ENCODE results near the gene CENPU. TPM values are rescaled to one million over a fixed set of nuclear protein-coding genes. Genes with fewer than 3 reads are reported as not detected.

Gene CENPU
- total RNA-seq, 1 donor from 2014 or later: 76.6 TPM

- H3K36me3 Mint-ChIP-seq (ENCODE audit: low read depth): no peaks in the 10 kb centered on the region
- H3K27ac Mint-ChIP-seq (ENCODE audit: unreplicated experiment): no peak overlapping the region
- no peak for TF ChIP-seq CTCF (conservative IDR thresholded peaks at IDR 0.05)
- no peak overlapping the region for H3K4me3 Mint-ChIP-seq
- no peaks in the 10 kb centered on the region for H3K9me3 Mint-ChIP-seq
- H3K27me3 Mint-ChIP-seq (ENCODE audit: low read depth): no peaks in the 10 kb centered on the region
- peaks cover 10% of the 10 kb centered on the region for H3K4me1 Mint-ChIP-seq
- DNase-seq (ENCODE audit: low read depth, low spot score): no peak
Observed at GRCh38 chr4:184766446-184766845, 32.5 kb upstream of the CENPU start.

GRCh38 chr4:184765473-184766340 is 31.8 kb upstream of the CENPU start:
- no peaks in the 10 kb centered on the region for H3K9me3 Mint-ChIP-seq
- H3K4me3 Mint-ChIP-seq: no peak overlapping the region
- TF ChIP-seq CTCF (conservative IDR thresholded peaks at IDR 0.05): no peak
- H3K27me3 Mint-ChIP-seq (ENCODE audit: low read depth): no peaks in the 10 kb centered on the region
- no peak for DNase-seq (ENCODE audit: low read depth, low spot score)
- no peaks in the 10 kb centered on the region for H3K36me3 Mint-ChIP-seq (ENCODE audit: low read depth)
- peaks cover 10% of the 10 kb centered on the region for H3K4me1 Mint-ChIP-seq
- H3K27ac Mint-ChIP-seq (ENCODE audit: unreplicated experiment): peak overlapping the region; percentile 14

- Mint-ChIP-seq H3K27me3 (ENCODE audit: low read depth) (no peaks in the 10 kb centered on the region), H3K4me1 (peaks cover 3% of the 10 kb centered on the region), H3K9me3 (no peaks in the 10 kb centered on the region), H3K4me3 (no peak overlapping the region), H3K36me3 (ENCODE audit: low read depth) (peaks cover 4% of the 10 kb centered on the region), H3K27ac (ENCODE audit: unreplicated experiment) (no peak overlapping the region)
- no peak for TF ChIP-seq CTCF (conservative IDR thresholded peaks at IDR 0.05)
- DNase-seq (ENCODE audit: low read depth, low spot score): no peak
Observed at GRCh38 chr4:184764601-184765000, 30.7 kb upstream of the CENPU start.

GRCh38 chr4:184763150-184763780 is 29.4 kb upstream of the CENPU start:
- no peaks in the 10 kb centered on the region for H3K4me1 Mint-ChIP-seq
- no peaks in the 10 kb centered on the region for H3K9me3 Mint-ChIP-seq
- H3K4me3 Mint-ChIP-seq: no peak overlapping the region
- H3K36me3 Mint-ChIP-seq (ENCODE audit: low read depth): peaks cover 6% of the 10 kb centered on the region
- no peak for TF ChIP-seq CTCF (conservative IDR thresholded peaks at IDR 0.05)
- H3K27ac Mint-ChIP-seq (ENCODE audit: unreplicated experiment): no peak overlapping the region
- no peak for DNase-seq (ENCODE audit: low read depth, low spot score)
- no peaks in the 10 kb centered on the region for H3K27me3 Mint-ChIP-seq (ENCODE audit: low read depth)

- H3K36me3 Mint-ChIP-seq (ENCODE audit: low read depth): peaks cover 6% of the 10 kb centered on the region
- H3K27ac Mint-ChIP-seq (ENCODE audit: unreplicated experiment): no peak overlapping the region
- no peak for TF ChIP-seq CTCF (conservative IDR thresholded peaks at IDR 0.05)
- H3K4me3 Mint-ChIP-seq: no peak overlapping the region
- H3K4me1 Mint-ChIP-seq: peaks cover 3% of the 10 kb centered on the region
- H3K9me3 Mint-ChIP-seq: no peaks in the 10 kb centered on the region
- no peaks in the 10 kb centered on the region for H3K27me3 Mint-ChIP-seq (ENCODE audit: low read depth)
- DNase-seq (ENCODE audit: low read depth, low spot score): no peak
Observed at GRCh38 chr4:184762100-184762499, 28.2 kb upstream of the CENPU start.

Measured in neural crest cell (in vitro differentiated cells).